Neural cell (in vitro differentiated cells): ENCODE results near the gene ERRFI1. TPM values are rescaled to one million over a fixed set of nuclear protein-coding genes. Genes with fewer than 3 reads are reported as not detected.

Source experiments
- H2AFZ ChIP-seq: fragments of 200-600, 300-800 bp; sonication (generic), shearing (Covaris generic); 2 replicates; pipeline ENCODE4 v1.6.0; 2014; ENCODE audit warnings: low read depth, mild to moderate bottlenecking, antibody characterized with exemption, low read length, moderate library complexity
- H3F3A ChIP-seq: fragments of 200-600 bp; shearing (Covaris generic); 2 replicates; pipeline ENCODE4 v1.6.1; 2016; ENCODE audit warnings: mild to moderate bottlenecking, moderate library complexity, mixed read lengths, antibody characterized with exemption, low read length; ENCODE audit not compliant: insufficient read depth, poor library complexity, severe bottlenecking
- H3K27ac ChIP-seq: fragments of 200-600, 300-800 bp; sonication (generic), shearing (Covaris generic); 2 replicates; pipeline ENCODE4 v1.5.1; 2014; ENCODE audit warnings: mild to moderate bottlenecking, low read length, moderate library complexity
- H3K27me3 ChIP-seq: fragments of 300-800, 200-600 bp; sonication (generic), shearing (Covaris generic); 2 replicates; pipeline ENCODE4 v1.6.0; 2014; ENCODE audit warnings: mild to moderate bottlenecking, low read depth, low read length, moderate library complexity; ENCODE audit not compliant: insufficient read depth
- H3K36me3 ChIP-seq: fragments of 300-800, 200-600 bp; sonication (generic), shearing (Covaris generic); 2 replicates; pipeline ENCODE4 v1.5.1; 2014; ENCODE audit warnings: mild to moderate bottlenecking, antibody characterized with exemption, low read length, moderate library complexity; ENCODE audit not compliant: insufficient read depth
- H3K4me2 ChIP-seq: fragments of 300-800, 200-600 bp; sonication (generic), shearing (Covaris generic); 2 replicates; pipeline ENCODE4 v1.6.0; 2014; ENCODE audit warnings: mild to moderate bottlenecking, low read length
- H3K4me3 ChIP-seq: fragments of 300-800, 200-600 bp; sonication (generic), shearing (Covaris generic); 2 replicates; pipeline ENCODE4 v1.5.1; 2014; ENCODE audit warnings: mild to moderate bottlenecking, low read length, moderate library complexity
- H3K79me2 ChIP-seq: fragments of 200-600 bp; shearing (Covaris generic); replicated peaks from 2 replicates; pipeline ENCODE4 v1.6.0; 2014; ENCODE audit warnings: mild to moderate bottlenecking, low read length, moderate library complexity; ENCODE audit not compliant: insufficient read depth
- H3K9ac ChIP-seq: fragments of 300-800, 200-600 bp; sonication (generic), shearing (Covaris generic); 2 replicates; pipeline ENCODE4 v1.6.1; 2016; ENCODE audit warnings: mild to moderate bottlenecking, low read length, mixed read lengths
- H3K9me2 ChIP-seq: fragments of 200-600 bp; shearing (Covaris generic); 2 replicates; pipeline ENCODE4 v1.6.1; 2016; ENCODE audit warnings: mild to moderate bottlenecking, low read length, mixed read lengths; ENCODE audit not compliant: insufficient read depth
- H3K9me3 ChIP-seq: fragments of 200-600, 300-800 bp; sonication (generic), shearing (Covaris generic); 2 replicates; pipeline ENCODE4 v1.6.1; 2016; ENCODE audit warnings: mild to moderate bottlenecking, mixed run types, low read length, moderate library complexity, mixed read lengths
- H4K20me1 ChIP-seq: fragments of 200-600 bp; shearing (Covaris generic); 2 replicates; pipeline ENCODE4 v1.6.1; 2016; ENCODE audit warnings: mild to moderate bottlenecking, mixed run types; ENCODE audit not compliant: insufficient read depth
- CTCF ChIP-seq: fragments of 450-650 bp; IDR thresholded peaks from 2 replicates; pipeline ENCODE4 v1.5.1; 2014; ENCODE audit warnings: antibody characterized with exemption, mild to moderate bottlenecking, moderate library complexity; ENCODE audit not compliant: poor library complexity, severe bottlenecking
- EP300 ChIP-seq: fragments of 450-650 bp; conservative IDR thresholded peaks from 2 replicates; pipeline ENCODE4 v1.6.1; 2014; ENCODE audit warnings: antibody characterized with exemption, mild to moderate bottlenecking, moderate library complexity; ENCODE audit not compliant: poor library complexity, severe bottlenecking
- EZH2 ChIP-seq: fragments of 200-600, 300-800 bp; shearing (Covaris generic), sonication (generic); IDR thresholded peaks from 2 replicates; pipeline ENCODE4 v1.6.1; 2014; ENCODE audit warnings: antibody characterized with exemption, low read length, borderline replicate concordance, mild to moderate bottlenecking; ENCODE audit not compliant: insufficient read depth, poor library complexity, severe bottlenecking
- MXI1 ChIP-seq: fragments of 450-650 bp; conservative IDR thresholded peaks from 2 replicates; pipeline ENCODE4 v1.6.1; 2014; ENCODE audit warnings: antibody characterized with exemption, mild to moderate bottlenecking; ENCODE audit not compliant: poor library complexity, severe bottlenecking
- POLR2AphosphoS5 ChIP-seq: IDR thresholded peaks from 2 replicates; pipeline ENCODE4 v1.6.1; 2012
- RAD21 ChIP-seq: fragments of 450-650 bp; conservative IDR thresholded peaks from 2 replicates; pipeline ENCODE4 v1.6.1; 2014; ENCODE audit warnings: antibody characterized with exemption, mild to moderate bottlenecking, moderate library complexity
- REST ChIP-seq: IDR thresholded peaks from 2 replicates; pipeline ENCODE4 v1.6.1; 2012; ENCODE audit warnings: borderline replicate concordance
- SMC3 ChIP-seq: fragments of 450-650 bp; conservative IDR thresholded peaks from 2 replicates; pipeline ENCODE4 v1.6.1; 2014; ENCODE audit warnings: antibody characterized with exemption, mild to moderate bottlenecking, moderate library complexity; ENCODE audit not compliant: poor library complexity
- TAF1 ChIP-seq: IDR thresholded peaks from 2 replicates; pipeline ENCODE4 v1.6.1; 2012; ENCODE audit warnings: low read depth
- polyA plus RNA-seq: library from polyadenylated mRNA; depleted of rRNA; stranded (reverse); fragments of >200 nt; gene quantifications from 2 replicates; pipeline ENCODE4 v1.2.3, GENCODE V29; 2014

ERRFI1 gene
- polyA plus RNA-seq, 1 donor from 2014 or later = 72.9 TPM

GRCh38 chr1:8023287-8023994, 2.7 kb downstream of the ERRFI1 start:
- Histone ChIP-seq H3K4me3 (peak overlapping the region; percentile 68), H3F3A (peaks cover 3% of the 10 kb centered on the region), H3K9me2 (no peaks in the 10 kb centered on the region), H3K9ac (no peak overlapping the region), H3K27me3 (no peaks in the 10 kb centered on the region), H3K36me3 (no peaks in the 10 kb centered on the region), H3K27ac (no peak overlapping the region), H2AFZ (no peak overlapping the region), H3K9me3 (no peaks in the 10 kb centered on the region), H3K4me2 (no peak overlapping the region), H4K20me1 (peaks cover 3% of the 10 kb centered on the region), H3K79me2 (peaks cover 58% of the 10 kb centered on the region)
- TF ChIP-seq RAD21 = no peak
- TF ChIP-seq TAF1 = no peak
- no peak for TF ChIP-seq REST
- no peak for TF ChIP-seq POLR2AphosphoS5
- TF ChIP-seq SMC3 = no peak
- TF ChIP-seq MXI1 = no peak
- TF ChIP-seq CTCF = no peak

GRCh38 chr1:8022395-8023286, 3.5 kb downstream of the ERRFI1 start:
- Histone ChIP-seq H3K9ac (no peak overlapping the region), H3K27me3 (no peaks in the 10 kb centered on the region), H3K9me3 (no peaks in the 10 kb centered on the region), H2AFZ (no peak overlapping the region), H3F3A (peaks cover 3% of the 10 kb centered on the region), H3K4me3 (no peak overlapping the region), H3K27ac (no peak overlapping the region), H3K9me2 (no peaks in the 10 kb centered on the region), H3K79me2 (peaks cover 58% of the 10 kb centered on the region), H3K36me3 (no peaks in the 10 kb centered on the region), H4K20me1 (peaks cover 3% of the 10 kb centered on the region), H3K4me2 (no peak overlapping the region)
- TF ChIP-seq EZH2 = no peak
- no peak for TF ChIP-seq TAF1
- no peak for TF ChIP-seq CTCF
- no peak for TF ChIP-seq POLR2AphosphoS5
- no peak for TF ChIP-seq RAD21
- TF ChIP-seq EP300 = no peak
- no peak for TF ChIP-seq SMC3
- no peak for TF ChIP-seq REST
- no peak for TF ChIP-seq MXI1
